ENCODE measurements around the gene MPV17. TPM values are rescaled to one million over a fixed set of nuclear protein-coding genes. Genes with fewer than 3 reads are reported as not detected.
"Not testable (repeated sequence)": the region's sequence is repeated elsewhere in the genome, so short reads cannot be mapped to it uniquely, and the experiment has no call there.

Gene MPV17
- total RNA-seq, 1 donor from 2014 or later, result 37.2 TPM

- no peak for ATAC-seq (ENCODE audit: poor library complexity)
- DNase-seq, result no peak
- intact Hi-C loops (cut with DNase I), result no loop called here
Measured at GRCh38 chr2:27304488-27305240, 18.2 kb downstream of the MPV17 start.

- intact Hi-C loops (cut with DNase I), result no loop called here
- ATAC-seq (ENCODE audit: poor library complexity) (peak; percentile 69), DNase-seq (peak; percentile 44)
Measured at GRCh38 chr2:27303093-27304025, 19.5 kb downstream of the MPV17 start.

- ATAC-seq (ENCODE audit: poor library complexity); intact Hi-C loops (cut with DNase I); DNase-seq: not testable (repeated sequence)
Measured at GRCh38 chr2:27300606-27301005, 22.3 kb downstream of the MPV17 start.

- DNase-seq (no peak), ATAC-seq (ENCODE audit: poor library complexity) (no peak)
- intact Hi-C loops (cut with DNase I), result no loop called here
Measured at GRCh38 chr2:27298391-27299080, 24.4 kb downstream of the MPV17 start.

- intact Hi-C loops (cut with DNase I), result no loop called here
- DNase-seq (no peak), ATAC-seq (ENCODE audit: poor library complexity) (no peak)
Measured at GRCh38 chr2:27297195-27297594, 25.7 kb downstream of the MPV17 start.

- intact Hi-C loops (cut with DNase I), result no loop called here
- ATAC-seq (ENCODE audit: poor library complexity) (no peak), DNase-seq (no peak)
Measured at GRCh38 chr2:27296481-27296880, 26.4 kb downstream of the MPV17 start.

- intact Hi-C loops (cut with DNase I), result no loop called here
- ATAC-seq (ENCODE audit: poor library complexity), result no peak
- DNase-seq, result no peak
Measured at GRCh38 chr2:27294928-27295327, 28.0 kb downstream of the MPV17 start.

- peak; percentile 28 for ATAC-seq (ENCODE audit: poor library complexity)
- no peak for DNase-seq
- intact Hi-C loops (cut with DNase I), result no loop called here
Measured at GRCh38 chr2:27291865-27292264, 31.0 kb downstream of the MPV17 start.

GRCh38 chr2:27290549-27290948 lies 32.3 kb downstream of the MPV17 start:
- ATAC-seq (ENCODE audit: poor library complexity) (no peak), DNase-seq (no peak)
- intact Hi-C loops (cut with DNase I), result no loop called here

- ATAC-seq (ENCODE audit: poor library complexity), result no peak
- DNase-seq, result no peak
- intact Hi-C loops (cut with DNase I), result no loop called here
Measured at GRCh38 chr2:27288610-27289009, 34.3 kb downstream of the MPV17 start.

- DNase-seq (no peak), ATAC-seq (ENCODE audit: poor library complexity) (no peak)
- intact Hi-C loops (cut with DNase I), result no loop called here
Measured at GRCh38 chr2:27285481-27285880, 37.4 kb downstream of the MPV17 start.

- DNase-seq (no peak), ATAC-seq (ENCODE audit: poor library complexity) (no peak)
- intact Hi-C loops (cut with DNase I), result no loop called here
Measured at GRCh38 chr2:27284996-27285395, 37.9 kb downstream of the MPV17 start.

GRCh38 chr2:27282892-27283291 lies 40.0 kb downstream of the MPV17 start:
- peak; percentile 59 for ATAC-seq (ENCODE audit: poor library complexity)
- intact Hi-C loops (cut with DNase I), result no loop called here
- no peak for DNase-seq

- DNase-seq (no peak), ATAC-seq (ENCODE audit: poor library complexity) (peak; percentile 84)
- intact Hi-C loops (cut with DNase I), result no loop called here
Measured at GRCh38 chr2:27281855-27282559, 40.9 kb downstream of the MPV17 start, which contains the start of gene TRIM54. Gene TRIM54 (plus strand): TSS chr2:27282429. CDS start chr2:27282732, 303 bp downstream.

GRCh38 chr2:27281442-27281841 lies 41.5 kb downstream of the MPV17 start:
- DNase-seq, result no peak
- intact Hi-C loops (cut with DNase I), result no loop called here
- ATAC-seq (ENCODE audit: poor library complexity), result peak; percentile 38

- DNase-seq, result no peak
- no peak for ATAC-seq (ENCODE audit: poor library complexity)
- intact Hi-C loops (cut with DNase I), result no loop called here
Measured at GRCh38 chr2:27280826-27281225, 42.1 kb downstream of the MPV17 start.

GRCh38 chr2:27278010-27278409 lies 44.9 kb downstream of the MPV17 start:
- ATAC-seq (ENCODE audit: poor library complexity), result no peak
- intact Hi-C loops (cut with DNase I), result loop anchor here (5.0 kb wide), 1 partner anchor 176 kb away; no protein-coding TSS in a partner anchor

More at GRCh38 chr2:27278010-27278409, 44.9 kb downstream of the MPV17 start:
- no peak for DNase-seq

Measured in Right ventricle myocardium superior (tissue), 1 donor.